Endothelial cell of umbilical vein (primary cell): Measurements from ENCODE around the gene DST. TPM values are rescaled to one million over a fixed set of nuclear protein-coding genes. Genes with fewer than 3 reads are reported as not detected.

Source experiments
- BruUV-seq: library from RNA; stranded (reverse); fragments of 400-500 nt; replicated peaks from 2 replicates; lab custom pipeline; 2021; lab: Mats Ljungman, UMichigan
- CTCF ChIA-PET: fragments of 300-600, 350-600 bp; sonication (Branson Sonifier 250); formaldehyde crosslinking; loops from one replicate; lab custom pipeline; 2021; ENCODE audit warnings: antibody characterized with exemption, inconsistent platforms; lab: Charles Lee
- POLR2A ChIA-PET: fragments of 300-600, 350-600 bp; sonication (Branson Sonifier 250); formaldehyde crosslinking; loops from one replicate; lab custom pipeline; 2021; ENCODE audit warnings: antibody characterized with exemption, inconsistent platforms; lab: Charles Lee
- DNase-seq: peaks from one replicate; pipeline ENCODE4 v3.0.0-alpha.2; 2011; ENCODE audit warnings: low read depth, low spot score
- FAIRE-seq: peaks from 2 replicates; lab custom pipeline; 2011; peaks lifted over from hg19 to GRCh38; lab: Jason Lieb, UNC
- H2AFZ ChIP-seq: 2 replicates; pipeline ENCODE4 v1.6.0; 2012; ENCODE audit warnings: low read depth, low read length, control low read depth, inconsistent platforms
- H3K27ac ChIP-seq: 2 replicates; pipeline ENCODE4 v1.5.1; 2011; ENCODE audit warnings: low read depth, mild to moderate bottlenecking, control low read depth, low read length, moderate library complexity; ENCODE audit not compliant: insufficient read depth
- H3K27me3 ChIP-seq, 2 experiments: 2 replicates each; pipeline versions ENCODE4 v1.6.0 to v1.6.1; 2011; ENCODE audit warnings: low read length in 2 of 2, mixed read lengths in 1 of 2; ENCODE audit not compliant: control insufficient read depth in 2 of 2, insufficient read depth in 2 of 2
- H3K36me3 ChIP-seq, 2 experiments: 2 replicates in 1 of 2; 3 replicates in 1 of 2; pipeline ENCODE4 v1.5.1; 2011; ENCODE audit warnings: low read length in 2 of 2, mild to moderate bottlenecking in 1 of 2, moderate library complexity in 1 of 2; ENCODE audit not compliant: control insufficient read depth in 2 of 2, insufficient read depth in 2 of 2; ENCODE audit errors: extremely low read depth in 1 of 2
- H3K4me1 ChIP-seq: 3 replicates; pipeline ENCODE4 v1.5.1; 2011; ENCODE audit warnings: mild to moderate bottlenecking, low read length; ENCODE audit not compliant: control insufficient read depth, insufficient read depth; ENCODE audit errors: extremely low read depth
- H3K4me2 ChIP-seq: 2 replicates; pipeline ENCODE4 v1.6.1; 2011; ENCODE audit warnings: low read length, control low read depth, mixed read lengths; ENCODE audit not compliant: insufficient read depth
- H3K4me3 ChIP-seq, 3 experiments: fragments of 200-600 bp in 1 of 3; sonication (generic), shearing (Covaris generic) in 1 of 3; replicated peaks in 1 of 3; 2 replicates each; pipeline ENCODE4 v1.5.1; 2011 to 2016; ENCODE audit warnings: control low read depth in 3 of 3, low read length in 3 of 3, mild to moderate bottlenecking in 2 of 3, inconsistent platforms in 1 of 3, low read depth in 1 of 3, moderate library complexity in 1 of 3; ENCODE audit not compliant: insufficient read depth in 1 of 3
- H3K79me2 ChIP-seq: 2 replicates; pipeline ENCODE4 v1.6.0; 2012; ENCODE audit warnings: low read length, inconsistent platforms; ENCODE audit not compliant: control insufficient read depth, insufficient read depth
- H3K9ac ChIP-seq: replicated peaks from 2 replicates; pipeline ENCODE3; 2011; ENCODE audit warnings: low read length, control low read depth; ENCODE audit not compliant: insufficient read depth; ENCODE audit errors: extremely low read depth
- H3K9me1 ChIP-seq: replicated peaks from 3 replicates; pipeline ENCODE4 v1.6.0; 2011; ENCODE audit warnings: mild to moderate bottlenecking, low read length; ENCODE audit not compliant: control insufficient read depth, insufficient read depth; ENCODE audit errors: extremely low read depth
- H3K9me3 ChIP-seq: replicated peaks from 2 replicates; pipeline ENCODE4 v1.5.1; 2012; ENCODE audit warnings: low read length, inconsistent platforms; ENCODE audit not compliant: control insufficient read depth, insufficient read depth
- H4K20me1 ChIP-seq: replicated peaks from 2 replicates; pipeline ENCODE3; 2011; ENCODE audit warnings: mild to moderate bottlenecking, low read length; ENCODE audit not compliant: control insufficient read depth, insufficient read depth; ENCODE audit errors: extremely low read depth
- EZH2 ChIP-seq: IDR thresholded peaks from 2 replicates; pipeline ENCODE4 v1.6.1; 2012; ENCODE audit warnings: borderline replicate concordance, low read depth, mild to moderate bottlenecking, moderate library complexity, low read length, inconsistent platforms; ENCODE audit not compliant: severe bottlenecking
- FOS ChIP-seq: IDR thresholded peaks from 2 replicates; pipeline ENCODE4 v1.6.1; 2011; ENCODE audit warnings: mild to moderate bottlenecking, low read length, moderate library complexity, borderline replicate concordance; ENCODE audit not compliant: insufficient read depth
- GATA2 ChIP-seq: IDR thresholded peaks from 2 replicates; pipeline ENCODE4 v1.7.0; 2011; ENCODE audit warnings: low read depth, mild to moderate bottlenecking, moderate library complexity, mixed read lengths, low read length; ENCODE audit not compliant: insufficient read length, insufficient read depth
- JUN ChIP-seq: IDR thresholded peaks from 2 replicates; pipeline ENCODE4 v1.6.1; 2011; ENCODE audit warnings: borderline replicate concordance, low read depth; ENCODE audit not compliant: insufficient read length, insufficient read depth
- MYC ChIP-seq: IDR thresholded peaks from one replicate; pipeline ENCODE4 v1.6.1; 2011; ENCODE audit warnings: mild to moderate bottlenecking, low read depth, low read length
- POLR2A ChIP-seq: IDR thresholded peaks from 2 replicates; pipeline ENCODE4 v1.6.1; 2012; ENCODE audit warnings: low read depth, mild to moderate bottlenecking, control low read depth, low read length
- POLR2AphosphoS5 ChIP-seq: IDR thresholded peaks from 2 replicates; pipeline ENCODE4 v1.6.1; 2012; ENCODE audit warnings: low read depth, mild to moderate bottlenecking, control low read depth, low read length, moderate library complexity; ENCODE audit not compliant: insufficient read depth
- dilution Hi-C: fragments of 300-500 bp; cut with MboI; formaldehyde crosslinking; loops from one replicate; pipeline ENCODE4 v1.15.0; 2019; ENCODE audit warnings: low sequenced_read_pairs; ENCODE audit not compliant: extremely low pct_ligation_motif_present
- intact Hi-C: fragments of 100-400 bp; cut with micrococcal nuclease; formaldehyde crosslinking; loops from one replicate; pipeline ENCODE4 v1.10.0; 2022
- polyA plus RNA-seq, 4 experiments: library from polyadenylated mRNA; depleted of rRNA in 3 of 4; stranded (reverse) in 3 of 4; unstranded in 1 of 4; fragments of >200 nt; gene quantifications; 2 replicates each; pipeline versions ENCODE4 v1.2.1 to v1.2.3, GENCODE V29; 2011 to 2012; ENCODE audit warnings: missing spikeins in 1 of 4
- total RNA-seq: library from RNA; stranded (reverse); gene quantifications from 2 replicates; pipeline ENCODE4 v1.2.3, GENCODE V29; 2021
- TF ChIP-seq, protein P1 (sequence below), 2 donors: IDR thresholded peaks; 1 replicate in 1 of 2; 2 replicates in 1 of 2; pipeline ENCODE4 v1.5.1; 2011; ENCODE audit warnings: low read length in 2 of 2, mild to moderate bottlenecking in 2 of 2, moderate library complexity in 2 of 2, control low read depth in 1 of 2, inconsistent platforms in 1 of 2, low read depth in 1 of 2; ENCODE audit not compliant: insufficient read depth in 1 of 2; ENCODE audit errors: extremely low read depth in 1 of 2
- TF ChIP-seq, protein P2 (sequence below): IDR thresholded peaks from 2 replicates; pipeline ENCODE4 v1.6.1; 2011; ENCODE audit not compliant: insufficient read depth, insufficient read length

DST gene
- total and polyA plus RNA-seq, 2 donors (not counting 3 experiments of a cell fraction or from before 2014, with no cell fraction given) = 62.3 to 253 TPM

DNA sequence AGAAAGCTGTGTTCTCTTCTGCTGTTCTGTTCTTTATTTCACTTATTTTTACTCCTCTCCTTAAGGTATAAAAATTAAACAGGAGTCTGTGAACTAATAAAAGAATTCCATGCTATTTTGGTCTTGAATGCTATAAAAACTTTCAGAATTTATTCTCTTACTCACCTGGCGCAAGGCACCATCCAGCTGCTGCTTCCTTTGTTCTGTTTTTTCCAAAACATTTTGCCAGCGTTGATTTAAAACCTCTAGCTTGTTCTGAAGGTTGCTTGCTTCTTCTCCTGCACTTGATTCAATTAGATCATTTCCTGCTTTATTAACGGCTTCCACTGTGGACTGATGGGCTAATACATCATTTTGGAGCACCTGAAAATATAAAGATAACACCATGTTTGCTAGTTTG, 145.0 kb downstream of the DST start:
- POLR2A ChIA-PET = no interaction called here
- no peak overlapping the region for H3K4me3 ChIP-seq

More for the DNA sequence above, 145.0 kb downstream of the DST start:
- DNase-seq (peak; percentile 42), FAIRE-seq (no peak)
- Histone ChIP-seq H3K9me3 (no peaks in the 10 kb centered on the region), H3K79me2 (no peaks in the 10 kb centered on the region), H3K4me2 (no peak overlapping the region), H4K20me1 (no peaks in the 10 kb centered on the region), H3K27ac (no peak overlapping the region), H3K27me3 (no peaks in the 10 kb centered on the region), H2AFZ (no peak overlapping the region), H3K9ac (no peak overlapping the region), H3K4me1 (peaks cover 6% of the 10 kb centered on the region), H3K9me1 (no peaks in the 10 kb centered on the region), H3K36me3 (peaks cover 6 to 15% of the 10 kb centered on the region in 2 experiments)
- no peak for TF ChIP-seq POLR2A
- TF ChIP-seq POLR2AphosphoS5 = no peak
- no peak for TF ChIP-seq FOS
- TF ChIP-seq, protein P1, sequence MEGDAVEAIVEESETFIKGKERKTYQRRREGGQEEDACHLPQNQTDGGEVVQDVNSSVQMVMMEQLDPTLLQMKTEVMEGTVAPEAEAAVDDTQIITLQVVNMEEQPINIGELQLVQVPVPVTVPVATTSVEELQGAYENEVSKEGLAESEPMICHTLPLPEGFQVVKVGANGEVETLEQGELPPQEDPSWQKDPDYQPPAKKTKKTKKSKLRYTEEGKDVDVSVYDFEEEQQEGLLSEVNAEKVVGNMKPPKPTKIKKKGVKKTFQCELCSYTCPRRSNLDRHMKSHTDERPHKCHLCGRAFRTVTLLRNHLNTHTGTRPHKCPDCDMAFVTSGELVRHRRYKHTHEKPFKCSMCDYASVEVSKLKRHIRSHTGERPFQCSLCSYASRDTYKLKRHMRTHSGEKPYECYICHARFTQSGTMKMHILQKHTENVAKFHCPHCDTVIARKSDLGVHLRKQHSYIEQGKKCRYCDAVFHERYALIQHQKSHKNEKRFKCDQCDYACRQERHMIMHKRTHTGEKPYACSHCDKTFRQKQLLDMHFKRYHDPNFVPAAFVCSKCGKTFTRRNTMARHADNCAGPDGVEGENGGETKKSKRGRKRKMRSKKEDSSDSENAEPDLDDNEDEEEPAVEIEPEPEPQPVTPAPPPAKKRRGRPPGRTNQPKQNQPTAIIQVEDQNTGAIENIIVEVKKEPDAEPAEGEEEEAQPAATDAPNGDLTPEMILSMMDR (IDR thresholded peaks at IDR 0.05; ENCODE audit: extremely low read depth in 1 of 2, insufficient read depth in 1 of 2, low read depth in 1 of 2, low read length in 2 of 2) = no peak
- no peak for TF ChIP-seq MYC
- no peak for TF ChIP-seq GATA2
- no peak for TF ChIP-seq EZH2
- TF ChIP-seq JUN = no peak
- TF ChIP-seq, protein P2, sequence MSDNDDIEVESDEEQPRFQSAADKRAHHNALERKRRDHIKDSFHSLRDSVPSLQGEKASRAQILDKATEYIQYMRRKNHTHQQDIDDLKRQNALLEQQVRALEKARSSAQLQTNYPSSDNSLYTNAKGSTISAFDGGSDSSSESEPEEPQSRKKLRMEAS = no peak
- intact Hi-C loops (no loop called here), dilution Hi-C loops (no loop called here)
- BruUV-seq = no TSS peak
- CTCF ChIA-PET = interaction anchor here (1.0 to 2.0 kb wide), 6 partner anchors 14 to 127 kb away, joined by 3 to 7 read pairs (median 4); no protein-coding TSS in a partner anchor
